GM21367 (cell line): Measurements from ENCODE around the gene BMF.
A peak's percentile ranks its signal among the peaks of the same experiment; 100 is the strongest.

ENCODE experiments used
- ATAC-seq: cut with Tn5 transposase; IDR thresholded peaks from one replicate; pipeline ENCODE4 v1.9.1; 2021; ENCODE audit not compliant: unreplicated experiment

Gene BMF

DNA sequence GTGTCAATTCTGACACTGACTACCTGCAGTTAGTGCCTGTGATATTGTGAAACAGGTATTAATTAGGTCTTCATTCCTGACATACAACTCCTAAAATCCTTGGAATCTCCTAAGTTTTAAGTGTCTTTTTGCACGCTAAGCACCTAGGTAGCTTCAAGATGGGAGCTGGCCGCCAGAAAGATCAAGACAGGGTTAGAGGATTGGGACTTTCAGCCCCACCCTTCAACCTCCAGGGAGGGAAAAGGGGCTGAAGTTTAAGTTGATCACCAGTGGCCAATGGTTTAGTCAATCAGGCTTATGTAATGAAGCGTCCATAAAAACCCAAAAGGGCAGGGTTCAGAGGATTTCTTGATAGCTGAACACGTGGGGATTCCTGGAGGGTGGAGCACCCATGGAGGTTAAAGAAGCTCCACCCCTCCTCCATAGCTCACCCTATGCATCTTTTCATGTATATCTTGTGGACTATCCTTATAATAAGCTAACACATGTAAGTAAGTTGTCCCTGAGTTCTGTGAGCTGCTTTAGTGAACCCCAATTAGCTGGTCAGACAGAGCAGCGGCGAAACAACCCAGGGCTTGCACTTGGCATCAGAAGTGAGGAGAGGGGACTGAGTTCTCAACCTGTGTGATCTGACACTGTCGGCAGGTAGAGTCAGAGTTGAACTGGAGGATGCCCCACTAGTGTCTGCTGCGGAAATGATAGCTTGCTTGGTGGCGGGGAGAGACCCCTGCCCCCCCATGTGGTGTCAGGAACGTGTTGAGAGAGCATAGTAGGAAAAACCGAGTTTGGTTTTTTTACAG lies 56.9 kb downstream of the BMF start:
- ATAC-seq, result no peak

DNA sequence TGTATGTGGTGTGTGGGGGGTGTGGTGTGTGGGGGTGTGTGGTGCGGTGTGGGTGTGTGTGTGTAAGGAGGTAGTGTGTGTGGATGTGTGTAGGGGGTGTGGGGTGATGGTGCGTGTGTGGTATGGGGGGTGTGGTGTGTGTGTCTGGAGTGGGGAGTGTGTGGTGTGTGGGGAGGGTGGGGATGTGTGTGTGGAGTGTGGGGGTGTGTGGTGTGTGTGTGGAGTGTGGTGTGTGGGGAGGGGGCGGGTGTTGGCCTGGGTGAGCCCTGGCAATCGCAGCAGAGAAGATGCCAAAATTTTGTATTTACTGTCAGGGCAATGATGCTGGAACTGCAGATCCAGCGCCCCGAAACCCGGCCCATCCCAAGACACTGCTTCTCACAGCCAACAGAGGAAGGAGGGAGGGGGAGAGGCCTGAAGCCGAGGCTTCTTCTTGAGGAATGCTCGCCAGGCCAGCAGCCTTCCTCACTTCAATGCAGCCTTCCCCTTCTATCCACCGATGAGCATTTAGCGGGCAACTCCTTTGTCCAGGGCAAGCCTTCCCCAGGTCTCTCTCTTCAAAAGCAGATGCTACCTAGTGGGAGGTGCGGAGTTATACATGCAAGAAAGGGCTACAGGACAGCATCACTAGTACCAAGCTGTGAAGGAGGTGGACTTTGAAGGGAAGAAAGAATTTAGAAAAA lies 57.8 kb downstream of the BMF start:
- no peak for ATAC-seq

DNA sequence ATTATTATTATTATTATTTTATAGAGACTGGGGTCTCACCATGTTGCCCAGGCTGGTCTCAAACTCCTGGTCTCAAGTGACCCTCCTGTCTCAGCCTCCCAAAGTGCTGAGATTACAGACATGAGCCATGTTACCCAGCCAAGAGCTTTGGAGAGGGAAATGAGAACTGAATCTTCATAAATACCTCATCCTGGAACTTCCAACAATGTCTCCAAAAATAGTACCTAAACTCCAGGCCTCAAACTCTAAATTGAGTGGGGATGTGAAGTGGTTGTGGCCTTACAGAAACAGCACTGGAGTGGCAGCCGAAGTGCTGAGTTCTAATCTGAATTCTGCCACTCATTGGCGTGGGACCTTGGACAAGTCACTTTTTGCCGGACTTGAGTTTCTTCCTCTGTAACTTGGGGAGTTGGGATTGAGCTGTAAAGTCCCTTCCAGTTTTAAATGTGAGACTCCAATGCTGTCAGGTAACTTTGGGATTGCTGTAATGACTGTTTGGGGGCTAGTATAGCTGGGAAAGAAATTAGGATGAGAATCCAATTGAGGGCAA lies 59.7 kb downstream of the BMF start:
- ATAC-seq, result no peak

DNA sequence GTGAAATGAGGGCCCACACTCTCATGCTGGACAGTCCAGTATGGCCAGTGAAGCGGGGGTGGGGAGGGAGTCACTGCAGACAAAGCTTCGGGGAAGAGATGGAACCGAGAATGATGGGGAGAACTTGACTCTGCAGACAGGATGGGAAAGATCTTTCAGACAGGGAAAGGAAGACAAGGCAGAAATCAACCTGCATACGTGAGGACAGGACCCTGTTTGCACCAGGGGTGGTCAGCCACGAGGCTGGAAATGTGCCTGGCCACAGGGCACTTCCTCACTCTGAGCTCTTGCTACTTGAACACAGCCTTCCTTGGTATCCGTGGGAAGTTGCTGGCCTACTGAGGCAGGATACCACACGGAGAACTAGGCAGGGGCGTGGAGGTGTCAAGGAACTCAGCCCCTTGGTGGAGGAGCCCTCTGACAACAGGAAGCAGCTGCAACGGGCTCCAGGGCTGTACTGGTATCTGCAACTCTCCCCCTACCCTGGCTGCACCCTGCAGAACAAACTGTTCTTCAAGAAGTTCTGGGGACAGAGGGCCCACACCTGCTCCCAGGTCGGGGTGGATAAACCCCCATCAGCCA lies 60.4 kb downstream of the BMF start:
- no peak for ATAC-seq

DNA sequence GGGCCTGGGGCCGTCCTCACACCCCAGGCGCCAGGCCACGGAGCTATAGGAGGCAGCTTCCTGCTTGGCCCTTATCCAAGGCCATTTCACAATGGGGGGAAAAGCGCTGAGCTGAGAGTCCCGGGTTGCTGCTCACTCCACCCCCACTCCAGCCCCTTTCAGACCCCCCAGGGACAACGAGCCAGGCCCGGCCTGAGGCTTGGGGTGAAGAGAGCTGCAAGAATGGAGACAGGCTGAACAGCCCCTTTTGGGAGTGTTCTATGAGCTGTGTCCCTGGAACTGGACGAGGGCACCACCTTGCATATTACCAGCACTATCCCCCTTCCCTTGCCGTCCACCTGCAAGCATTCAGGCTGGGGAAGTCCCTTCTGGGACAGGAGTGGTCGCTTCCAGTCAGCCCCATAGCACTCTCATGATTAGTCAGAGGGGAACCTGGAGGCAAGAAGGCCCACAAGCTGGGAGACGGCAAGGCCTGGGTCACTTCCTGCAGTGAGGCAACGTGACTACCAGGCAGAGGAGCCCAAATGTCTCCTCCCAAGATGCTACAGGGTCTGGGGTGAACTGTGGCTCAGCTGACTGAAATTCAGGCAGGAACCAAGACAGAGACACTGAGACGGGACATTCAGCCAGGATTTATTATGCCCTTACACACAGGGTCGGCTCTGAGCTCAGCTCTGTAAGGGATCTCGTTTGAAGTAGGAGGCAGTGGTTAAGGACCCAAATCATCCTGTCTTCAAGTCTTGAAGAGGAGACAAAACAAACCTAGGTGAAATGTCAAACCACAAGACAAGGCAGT lies 61.1 kb downstream of the BMF start:
- peak; percentile 46 for ATAC-seq

DNA sequence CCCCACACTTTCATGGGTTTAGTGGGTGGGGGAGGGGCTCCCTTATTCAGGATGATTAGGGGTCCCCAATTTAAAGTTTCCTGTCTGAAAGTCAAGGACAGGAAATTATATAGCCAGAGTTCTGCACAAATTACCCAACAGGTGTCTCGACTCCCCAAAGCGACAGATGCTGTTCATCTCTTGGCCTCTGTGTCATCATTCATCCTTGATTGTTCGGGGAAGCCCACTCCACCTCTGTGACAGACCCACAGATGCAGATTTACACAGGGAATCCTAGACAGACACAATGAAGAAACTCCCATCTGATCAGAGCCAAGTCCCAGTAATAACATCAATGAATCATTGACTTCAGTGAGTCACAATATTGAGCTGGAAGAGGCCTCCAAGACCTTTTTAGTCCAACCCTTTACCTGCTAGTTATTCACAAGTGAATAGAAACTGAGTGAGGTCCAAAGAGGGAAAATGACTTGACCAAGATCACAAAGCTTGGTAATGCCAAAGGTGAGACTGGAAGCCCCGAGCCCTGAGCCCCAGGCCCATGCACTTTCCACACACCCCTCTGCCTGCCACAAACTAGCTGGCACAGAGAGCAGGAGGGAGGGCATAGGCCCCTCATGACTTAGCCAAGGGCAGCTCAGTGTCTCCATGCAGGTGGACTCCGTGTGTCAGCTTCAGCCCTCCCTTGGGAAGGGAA lies 61.8 kb downstream of the BMF start:
- no peak for ATAC-seq

DNA sequence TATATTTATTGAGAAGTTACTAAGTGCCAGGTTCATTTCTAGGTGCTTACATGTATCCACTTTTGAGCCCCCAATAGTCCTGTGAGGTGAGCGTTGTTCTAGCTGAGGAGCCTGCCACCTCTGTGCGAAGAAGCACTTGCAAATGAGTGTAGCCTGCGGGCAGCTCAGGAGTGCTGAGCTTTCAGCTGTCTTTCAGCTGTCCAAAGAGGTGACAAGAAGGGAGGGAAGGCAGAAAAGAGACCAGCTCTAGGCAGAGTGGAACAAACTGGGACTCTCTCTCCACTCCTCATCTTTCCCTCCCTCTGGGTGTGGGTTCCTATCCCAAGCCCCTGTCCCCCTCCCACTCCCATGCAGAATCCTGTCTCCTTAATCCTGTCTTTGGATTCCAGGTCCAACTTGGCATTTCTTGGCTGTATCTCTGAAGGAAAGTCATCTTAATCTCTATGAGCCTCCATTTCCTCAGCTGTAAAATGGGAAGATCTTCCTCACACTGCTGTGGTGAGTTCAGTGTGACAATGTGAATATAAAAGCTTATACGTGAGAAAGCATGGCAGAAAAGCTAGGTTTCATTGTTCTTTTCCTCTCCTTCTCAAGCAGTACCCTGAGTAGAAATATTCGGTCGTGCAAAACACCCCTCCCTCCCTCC lies 63.0 kb downstream of the BMF start:
- ATAC-seq, result no peak

DNA sequence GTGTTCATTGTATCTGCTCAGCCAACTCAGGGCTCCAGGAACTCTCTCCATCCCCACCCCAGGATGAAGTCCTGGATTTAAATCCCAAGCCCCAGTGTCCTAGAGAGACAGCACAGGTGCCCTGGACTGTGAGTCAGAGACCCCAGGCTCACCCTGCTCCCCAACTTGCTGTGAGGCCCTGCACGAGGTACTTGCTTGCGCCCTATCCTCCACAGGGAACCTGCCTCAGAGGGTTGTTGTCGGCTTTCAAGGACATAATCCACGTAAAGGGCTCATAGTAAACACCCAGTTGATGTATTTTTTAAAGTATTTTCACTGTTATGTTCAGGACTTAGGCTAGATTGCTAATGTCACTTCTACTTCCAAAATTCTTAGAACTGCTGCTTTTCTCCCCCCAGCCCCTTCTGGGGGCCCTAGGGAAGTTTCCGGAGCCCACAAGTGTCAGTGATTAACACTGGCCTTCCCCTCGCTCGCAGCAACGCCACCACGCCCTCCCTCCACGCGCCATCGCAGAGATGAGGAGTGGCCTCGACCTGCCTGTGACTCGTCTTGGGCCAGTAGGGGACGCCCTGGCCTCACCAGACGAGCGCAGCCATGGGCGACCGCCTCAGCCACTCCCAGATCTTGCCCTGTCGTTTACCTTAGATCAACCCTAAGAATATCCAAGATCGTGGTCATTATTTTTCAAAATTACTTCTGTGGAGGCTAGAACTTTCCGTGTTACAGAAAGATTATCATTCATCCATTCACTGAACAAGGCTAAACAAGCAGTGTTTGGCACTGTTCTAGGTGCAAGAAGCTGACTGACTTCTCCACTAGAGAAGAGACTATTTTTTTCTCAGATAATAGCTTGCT lies 63.7 kb downstream of the BMF start:
- peak; percentile 67 for ATAC-seq

DNA sequence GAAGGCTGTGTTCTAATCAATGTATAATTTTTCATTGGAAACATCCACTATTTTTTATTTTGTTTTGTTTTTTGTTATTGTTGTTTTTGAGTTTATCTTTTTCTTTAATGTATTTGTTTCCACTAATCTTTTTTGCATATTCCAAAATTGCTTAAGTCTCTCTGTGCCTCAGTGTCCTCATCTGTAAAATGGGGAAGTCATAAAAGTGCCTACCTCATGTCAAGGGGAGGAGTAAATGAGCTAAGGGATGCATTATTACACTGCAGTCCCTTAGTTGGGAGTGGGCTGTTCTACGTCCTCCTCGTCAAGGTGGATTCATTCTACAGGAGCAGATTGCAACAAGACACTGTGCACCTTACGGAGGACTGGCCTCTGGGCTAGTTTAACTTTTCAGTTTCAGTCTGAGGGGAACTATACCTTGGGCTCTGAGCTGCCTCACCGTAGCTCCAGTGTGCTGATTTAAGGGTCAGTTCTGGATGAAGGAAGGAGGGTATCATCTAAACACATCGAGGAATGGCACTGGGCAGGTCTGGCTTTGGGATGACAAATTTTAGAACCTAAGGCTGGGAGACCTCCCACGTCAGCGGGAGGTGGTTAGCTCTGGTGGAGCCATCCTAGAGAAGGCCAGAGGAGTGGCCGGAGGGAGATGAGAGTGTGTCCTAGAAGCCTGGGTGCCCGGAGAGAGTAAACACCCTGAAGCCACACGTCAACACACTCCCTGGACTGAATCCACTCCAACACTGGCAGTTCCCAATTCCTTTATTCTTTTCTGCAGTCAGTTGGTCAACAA lies 64.6 kb downstream of the BMF start:
- no peak for ATAC-seq

DNA sequence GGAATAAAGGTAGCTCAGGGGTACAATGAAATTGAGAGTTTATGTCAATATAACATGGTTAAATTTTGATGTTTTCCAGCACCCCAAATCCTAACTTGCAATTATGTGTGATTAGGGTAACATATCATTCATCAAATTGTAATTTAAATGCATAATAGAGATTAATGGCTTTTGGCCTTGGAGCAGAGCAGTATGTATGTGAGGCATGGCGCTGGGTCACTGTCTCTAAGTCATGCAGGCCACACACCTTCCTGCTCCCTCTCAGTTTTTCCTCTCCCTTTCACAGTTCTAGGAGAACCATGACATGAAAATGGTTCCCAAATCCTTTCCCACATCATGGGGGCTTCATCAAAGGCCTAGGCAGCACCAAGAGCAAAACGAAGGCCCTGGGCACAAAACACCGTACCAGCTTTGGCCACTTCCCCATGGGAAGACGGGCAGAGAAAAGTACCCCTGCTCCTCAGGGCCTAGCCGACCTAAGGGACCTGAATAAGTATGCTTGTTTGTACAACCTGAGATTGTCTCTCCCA lies 65.8 kb downstream of the BMF start:
- ATAC-seq, result no peak

DNA sequence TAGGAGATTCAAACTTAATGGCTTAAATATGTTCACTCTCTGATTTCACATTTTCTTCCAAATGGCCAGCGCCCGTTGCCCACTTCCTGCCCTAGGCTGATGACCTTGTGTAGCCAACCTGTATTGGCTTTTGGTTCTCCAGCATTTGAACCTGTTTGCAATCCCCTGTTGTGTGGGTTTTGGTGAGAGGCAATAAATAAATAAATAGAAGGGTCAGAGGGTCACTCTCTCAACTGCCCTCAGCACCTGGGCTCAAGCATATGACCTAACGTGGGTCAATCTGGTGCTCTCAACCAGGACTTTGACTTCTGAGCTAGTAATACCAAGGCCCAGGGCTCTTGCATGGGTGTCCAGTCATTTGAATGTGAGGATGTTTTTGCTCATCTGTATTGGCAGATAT lies 67.9 kb downstream of the BMF start:
- ATAC-seq, result no peak

DNA sequence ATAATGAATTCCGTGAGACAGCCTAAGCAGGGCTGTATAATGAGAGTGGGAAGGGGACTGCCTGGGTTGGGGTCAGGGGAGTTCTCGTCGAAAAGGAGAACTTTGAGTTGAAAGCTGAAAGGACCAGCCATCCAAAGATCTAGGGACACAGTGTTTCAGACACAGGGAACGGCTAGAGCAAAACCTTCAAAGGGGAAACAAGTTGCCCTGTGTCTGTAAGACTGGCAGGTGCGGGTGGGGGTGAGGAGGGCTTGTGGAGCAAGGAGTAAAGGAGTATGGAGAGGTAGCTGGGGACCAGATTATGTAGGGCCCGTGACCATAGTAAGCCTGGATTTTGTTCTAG lies 68.4 kb downstream of the BMF start:
- ATAC-seq, result no peak

DNA sequence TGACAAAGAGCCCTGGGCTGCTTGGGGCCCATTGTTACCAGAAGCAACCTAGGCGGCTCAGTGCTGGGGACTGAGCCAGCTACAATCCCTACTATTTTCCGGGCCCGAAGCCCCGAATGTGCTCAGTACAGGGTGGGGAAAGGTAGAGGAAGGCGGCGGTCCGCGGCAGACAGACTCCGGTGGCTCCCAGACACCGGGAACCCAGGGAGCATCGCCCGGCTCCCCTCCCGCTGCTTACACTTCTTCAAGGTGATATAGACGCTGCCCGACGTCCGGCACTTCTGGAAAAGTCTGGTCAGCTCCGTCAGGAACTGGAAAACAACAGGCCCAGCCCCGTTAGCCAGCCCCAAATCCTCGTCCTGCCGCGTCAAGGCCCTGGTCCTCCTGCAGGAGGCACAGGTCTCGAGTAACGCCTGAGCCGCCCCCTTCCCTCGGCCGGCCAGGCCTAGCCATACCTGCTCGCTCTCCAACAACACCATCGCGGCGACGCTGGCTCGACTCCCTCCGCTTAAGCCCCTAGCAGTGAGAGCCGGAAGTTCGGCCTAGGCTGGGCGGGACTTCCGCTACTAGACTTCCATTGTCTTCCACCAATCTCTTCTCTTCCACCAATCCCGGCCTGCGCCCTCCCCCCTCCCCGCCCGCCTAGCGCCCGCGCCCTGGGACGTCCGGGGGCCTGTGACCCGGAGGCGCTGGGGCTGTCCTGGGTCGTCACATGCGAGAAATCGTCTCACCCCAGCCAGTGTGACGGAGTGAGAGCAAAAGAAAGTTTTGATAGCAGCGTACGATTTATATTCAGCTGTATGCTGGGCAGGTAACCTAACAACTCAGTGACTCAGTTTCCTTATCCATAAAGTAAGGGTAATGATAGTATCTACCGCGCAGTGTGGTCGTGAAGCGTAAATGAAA lies 69.8 kb downstream of the BMF start, which contains the start of gene SRP14:
Gene SRP14 (minus strand): TSS at position 544 of the 906 bp plus-strand sequence. CDS start 65 bp downstream, at position 479.
- peak; percentile 91 for ATAC-seq

DNA sequence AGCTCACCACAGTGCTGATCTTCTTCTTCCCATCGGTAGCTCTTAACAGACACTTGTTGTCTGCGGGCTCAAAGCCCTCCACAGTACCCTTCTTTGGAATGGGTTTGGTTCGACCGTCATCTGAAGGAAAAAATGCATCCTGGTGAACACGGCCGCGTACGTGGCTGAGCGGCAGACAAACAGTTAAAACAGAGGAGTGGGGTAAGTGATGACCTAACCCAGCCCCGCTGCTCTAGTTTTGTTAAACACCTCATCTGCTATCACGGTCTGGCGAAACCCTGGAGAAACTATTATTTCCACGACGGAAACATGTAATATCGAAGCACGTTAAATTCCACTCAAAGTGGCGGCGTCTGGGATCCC lies 70.4 kb downstream of the BMF start:
- ATAC-seq, result no peak
